SHP77 treated with DMSO at 0.1 percent for 48 hours (cell line): Measurements from ENCODE around the gene SEPHS1.
A peak's percentile ranks its signal among the peaks of the same experiment; 100 is the strongest.
"Not testable (repeated sequence)": the region's sequence is repeated elsewhere in the genome, so short reads cannot be mapped to it uniquely, and the experiment has no call there.

ENCODE experiments used
- DNase-seq: peaks from one replicate; lab custom pipeline; 2025; lab: John Stamatoyannopoulos, UW

SEPHS1 gene

DNA sequence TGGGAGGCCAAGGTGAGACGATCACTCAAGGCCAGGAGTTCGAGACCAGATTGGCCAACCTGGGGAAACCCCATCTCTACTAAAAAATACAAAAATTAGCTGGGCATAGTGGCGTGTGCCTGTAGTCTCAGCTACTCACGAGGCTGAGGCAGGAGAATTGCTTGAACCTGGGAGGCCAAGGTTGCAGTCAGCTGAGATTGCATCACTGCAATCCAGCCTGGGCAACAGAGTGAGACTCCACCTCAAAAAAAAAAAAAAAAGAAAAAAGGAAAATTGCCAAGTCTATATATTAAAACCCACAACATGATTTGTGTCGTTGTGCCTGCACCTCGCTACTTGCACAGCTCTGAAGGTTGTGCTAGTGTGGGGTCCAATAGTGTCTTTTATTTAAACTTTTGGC lies 65.7 kb downstream of the SEPHS1 start:
- not testable (repeated sequence) for DNase-seq

- DNase-seq = no peak
Measured at GRCh38 chr10:13276749-13277365, 71.2 kb downstream of the SEPHS1 start.

- not testable (repeated sequence) for DNase-seq
Measured at GRCh38 chr10:13276146-13276545, 71.9 kb downstream of the SEPHS1 start.

DNA sequence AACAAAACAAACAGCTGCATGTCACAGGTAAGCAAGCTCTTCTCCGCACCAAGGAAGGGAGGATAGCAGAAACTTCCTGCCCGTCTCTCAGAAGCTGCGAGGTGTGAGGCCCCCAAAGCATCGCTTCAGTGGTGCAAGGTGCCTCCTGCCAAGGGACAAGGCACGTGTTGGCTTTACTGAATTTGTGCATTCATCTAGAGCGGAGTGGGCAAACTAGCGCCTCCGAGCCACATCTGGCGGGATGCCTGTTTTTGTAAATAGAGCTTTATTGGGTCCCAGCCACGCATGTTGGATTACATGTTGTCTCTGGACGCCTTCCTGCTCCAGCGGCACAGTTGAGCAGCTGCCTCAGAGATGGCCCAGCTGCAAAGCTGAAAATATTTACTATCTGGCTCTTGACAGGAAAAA lies 75.9 kb downstream of the SEPHS1 start:
- DNase-seq = peak; percentile 21

DNA sequence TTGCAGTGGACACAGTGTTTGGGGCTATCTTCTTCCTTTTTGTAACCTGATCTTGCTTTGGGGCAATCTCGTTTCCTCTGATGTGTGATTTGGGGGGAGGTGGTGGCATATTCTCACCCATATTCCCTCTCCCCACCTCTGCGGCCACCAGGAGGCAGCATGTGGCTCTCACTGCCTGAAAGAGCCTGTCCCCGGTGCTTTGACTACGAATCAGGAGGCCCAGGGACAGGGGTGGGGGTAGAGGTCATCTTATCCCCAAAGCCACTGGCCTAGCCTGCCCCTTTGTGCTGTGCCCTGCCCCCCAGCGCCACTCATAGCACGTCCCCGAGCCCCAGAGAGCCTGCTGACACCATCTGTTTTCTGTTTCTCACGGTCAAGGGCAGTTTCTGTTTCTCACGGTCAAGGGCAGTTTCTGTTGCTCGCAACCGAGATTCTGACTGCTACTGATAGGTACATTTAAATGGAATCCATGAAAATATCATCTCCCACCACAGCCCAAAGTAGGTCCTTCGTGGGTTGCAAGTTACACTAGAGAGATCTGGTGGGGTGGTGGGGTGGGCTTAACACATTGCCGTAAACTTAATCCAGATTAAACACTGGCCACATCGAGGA lies 76.4 kb downstream of the SEPHS1 start:
- peak; percentile 37 for DNase-seq

DNA sequence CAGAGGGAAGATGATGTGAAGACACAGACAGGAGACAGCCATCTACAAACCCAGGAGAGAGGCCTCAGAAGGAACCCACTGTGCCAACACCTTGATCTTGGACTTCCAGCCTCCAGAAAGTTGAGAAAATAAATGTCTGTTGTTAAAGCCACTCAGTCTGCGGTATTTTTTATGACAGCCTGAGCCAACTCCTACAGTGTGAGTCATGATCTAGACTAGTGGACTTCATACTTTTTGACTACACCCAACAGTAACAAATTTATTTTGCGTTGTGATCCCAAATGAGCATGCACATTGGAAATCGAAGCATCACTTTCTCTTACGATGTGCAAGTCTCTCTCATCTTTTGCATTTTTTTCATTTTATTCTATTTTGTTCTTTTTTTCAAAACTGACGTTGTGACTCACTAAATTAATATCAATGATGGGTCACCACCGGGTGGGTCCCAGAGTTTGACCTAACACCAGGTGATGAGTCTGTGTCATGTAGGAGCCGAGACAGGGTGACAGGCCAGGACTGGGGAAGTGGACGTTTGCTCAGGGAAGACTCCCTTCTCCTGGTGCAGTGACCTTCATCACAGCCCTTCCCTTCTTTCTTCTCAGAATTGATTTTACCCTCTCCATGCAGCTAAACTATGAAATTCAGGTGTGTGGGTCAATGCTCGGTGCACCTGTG lies 77.1 kb downstream of the SEPHS1 start:
- no peak for DNase-seq

GRCh38 chr10:13268841-13269240 lies 79.3 kb downstream of the SEPHS1 start:
- DNase-seq = no peak

DNA sequence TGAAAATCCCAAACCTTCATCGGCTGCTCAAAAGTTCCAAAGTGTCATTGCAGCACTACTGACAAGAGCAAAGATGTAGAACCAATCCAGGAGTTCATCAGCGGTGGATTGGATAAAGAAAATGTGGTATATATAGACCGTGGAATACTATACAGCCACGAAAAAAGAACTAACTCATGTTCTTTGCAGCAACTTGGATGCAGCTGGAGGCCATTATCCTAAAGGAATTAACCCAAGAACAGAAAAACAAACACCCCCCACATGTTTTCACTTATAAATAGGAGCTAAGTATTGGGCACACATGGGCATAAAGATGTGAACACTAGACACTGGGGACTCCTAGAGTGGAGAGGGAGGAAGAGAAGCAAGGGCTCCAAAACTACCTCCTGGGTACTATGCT lies 79.8 kb downstream of the SEPHS1 start:
- no peak for DNase-seq
